Right atrium auricular region (tissue), 2 donors: ENCODE measurements around the gene BAIAP2L2. TPM values are rescaled to one million over a fixed set of nuclear protein-coding genes. Genes with fewer than 3 reads are reported as not detected.

Source experiments
- DNase-seq: peaks from one replicate; pipeline ENCODE4 v3.0.0-alpha.2; 2019; ENCODE audit warnings: low spot score
- H3K27ac ChIP-seq, 2 donors: fragments of 200-600 bp; sonication (generic); 1 replicate in 1 of 2; 2 replicates in 1 of 2; pipeline ENCODE4 v1.5.1; 2016 to 2019
- H3K27me3 ChIP-seq, 2 donors: fragments of 200-600 bp; sonication (generic); one replicate each; pipeline versions ENCODE4 v1.5.1 to v1.6.0; 2017 to 2019
- H3K36me3 ChIP-seq: fragments of 200-600 bp; sonication (generic); one replicate; pipeline ENCODE4 v1.5.1; 2016
- H3K4me1 ChIP-seq, 2 donors: fragments of 200-600 bp; sonication (generic); one replicate each; pipeline versions ENCODE4 v1.5.1 to v1.6.0; 2017 to 2019
- H3K4me3 ChIP-seq, 2 donors: fragments of 200-600 bp; sonication (generic); 1 replicate in 1 of 2; 2 replicates in 1 of 2; pipeline ENCODE4 v1.5.1; 2017 to 2019; ENCODE audit warnings: mild to moderate bottlenecking in 1 of 2, moderate library complexity in 1 of 2
- H3K9me3 ChIP-seq, 2 donors: fragments of 200-600 bp; sonication (generic); one replicate each; pipeline ENCODE4 v1.5.1; 2019
- CTCF ChIP-seq, 2 donors: fragments of 200-600 bp; sonication (generic); IDR thresholded peaks; one replicate each; pipeline ENCODE4 v1.5.1; 2019; ENCODE audit warnings: antibody characterized with exemption in 2 of 2
- total RNA-seq, 2 donors: library from RNA; depleted of rRNA; stranded (reverse); fragments of >200 nt; gene quantifications; one replicate each; pipeline ENCODE4 v1.1.0, GENCODE V29; 2016

Gene BAIAP2L2
- total RNA-seq, 2 donors from 2014 or later, result 0.63 TPM; not detected in 1

- Histone ChIP-seq H3K9me3 (no peaks in the 10 kb centered on the region), H3K36me3 (no peaks in the 10 kb centered on the region), H3K4me3 (no peak overlapping the region), H3K27ac (no peak overlapping the region), H3K4me1 (peaks cover 0 to 26% of the 10 kb centered on the region in 2 donors), H3K27me3 (no peaks in the 10 kb centered on the region)
- no peak for TF ChIP-seq CTCF (IDR thresholded peaks at IDR 0.05)
- no peak for DNase-seq
Measured at GRCh38 chr22:38036392-38037062, 74.0 kb downstream of the BAIAP2L2 start.

- no peak overlapping the region for H3K4me3 ChIP-seq
- peaks cover 0 to 26% of the 10 kb centered on the region in 2 donors for H3K4me1 ChIP-seq
- no peak overlapping the region for H3K27ac ChIP-seq
- H3K27me3 ChIP-seq, result no peaks in the 10 kb centered on the region
- no peak for DNase-seq
- no peaks in the 10 kb centered on the region for H3K9me3 ChIP-seq
- TF ChIP-seq CTCF (IDR thresholded peaks at IDR 0.05), result no peak
- H3K36me3 ChIP-seq, result no peaks in the 10 kb centered on the region
Measured at GRCh38 chr22:38035530-38035885, 75.0 kb downstream of the BAIAP2L2 start.

Other genes with a start within 250 kb of the BAIAP2L2 start
- 10 to 100 TPM; 16.9 TPM for gene MICALL1, start 204.4 kb downstream of the BAIAP2L2 start, total RNA-seq
- gene C22orf23, start 157.1 kb downstream of the BAIAP2L2 start, total RNA-seq, result under 1 TPM in 1 of 2 donors, not detected in 1; 0.39 TPM
- 10 to 100 TPM; 53.2 to 62.1 TPM for gene POLR2F, start 157.0 kb downstream of the BAIAP2L2 start, total RNA-seq
- gene SOX10, start 126.1 kb downstream of the BAIAP2L2 start, total RNA-seq, result 1 to 10 TPM; 1.5 to 7.0 TPM
- gene PICK1, start 53.3 kb downstream of the BAIAP2L2 start, total RNA-seq, result 10 to 100 TPM; 33.1 to 36.0 TPM
- gene SLC16A8, start 26.5 kb downstream of the BAIAP2L2 start, total RNA-seq, result under 1 TPM in 1 of 2 donors, not detected in 1; 0.28 TPM
- gene PLA2G6, start 71.1 kb upstream of the BAIAP2L2 start, total RNA-seq, result 10 to 100 TPM in 1 of 2 donors, 1 to 10 TPM in 1; 9.0 to 15.6 TPM
- 10 to 100 TPM; 24.8 to 43.5 TPM for gene MAFF, start 91.3 kb upstream of the BAIAP2L2 start, total RNA-seq
- 10 to 100 TPM; 51.2 to 76.1 TPM for gene TMEM184B, start 162.3 kb upstream of the BAIAP2L2 start, total RNA-seq
- 10 to 100 TPM; 41.8 to 78.8 TPM for gene CSNK1E, start 206.7 kb upstream of the BAIAP2L2 start, total RNA-seq